GM18507 (cell line): ENCODE data around the gene CCDC191.
A peak's percentile ranks its signal among the peaks of the same experiment; 100 is the strongest.

Source experiments
- DNase-seq: peaks from one replicate; pipeline ENCODE4 v3.0.0; 2011; ENCODE audit warnings: low read depth; ENCODE audit not compliant: insufficient read length; ENCODE audit errors: extremely low spot score
- FAIRE-seq: peaks from 2 replicates; lab custom pipeline; 2011; peaks lifted over from hg19 to GRCh38; lab: Jason Lieb, UNC

The CCDC191 gene

DNA sequence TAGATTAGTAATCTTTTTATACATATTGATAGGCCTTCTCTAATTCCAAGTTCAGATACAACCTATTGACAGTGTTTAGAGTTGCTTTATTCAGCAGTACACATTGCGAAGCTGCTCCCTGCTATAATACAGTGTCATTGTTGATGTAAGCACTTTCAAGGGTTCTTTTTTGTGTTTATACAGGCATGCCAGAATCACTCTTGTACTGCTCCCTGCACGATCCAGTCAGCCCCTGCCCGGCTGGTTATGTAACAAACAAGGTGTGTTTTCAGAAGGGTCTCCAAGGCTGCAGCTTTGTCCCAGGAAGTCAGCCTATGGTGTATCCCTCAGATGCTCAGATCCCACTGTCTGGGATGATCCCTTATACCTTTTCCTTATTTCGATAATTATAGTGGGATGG lies 11.5 kb upstream of the CCDC191 start:
- DNase-seq (no peak), FAIRE-seq (no peak)

DNA sequence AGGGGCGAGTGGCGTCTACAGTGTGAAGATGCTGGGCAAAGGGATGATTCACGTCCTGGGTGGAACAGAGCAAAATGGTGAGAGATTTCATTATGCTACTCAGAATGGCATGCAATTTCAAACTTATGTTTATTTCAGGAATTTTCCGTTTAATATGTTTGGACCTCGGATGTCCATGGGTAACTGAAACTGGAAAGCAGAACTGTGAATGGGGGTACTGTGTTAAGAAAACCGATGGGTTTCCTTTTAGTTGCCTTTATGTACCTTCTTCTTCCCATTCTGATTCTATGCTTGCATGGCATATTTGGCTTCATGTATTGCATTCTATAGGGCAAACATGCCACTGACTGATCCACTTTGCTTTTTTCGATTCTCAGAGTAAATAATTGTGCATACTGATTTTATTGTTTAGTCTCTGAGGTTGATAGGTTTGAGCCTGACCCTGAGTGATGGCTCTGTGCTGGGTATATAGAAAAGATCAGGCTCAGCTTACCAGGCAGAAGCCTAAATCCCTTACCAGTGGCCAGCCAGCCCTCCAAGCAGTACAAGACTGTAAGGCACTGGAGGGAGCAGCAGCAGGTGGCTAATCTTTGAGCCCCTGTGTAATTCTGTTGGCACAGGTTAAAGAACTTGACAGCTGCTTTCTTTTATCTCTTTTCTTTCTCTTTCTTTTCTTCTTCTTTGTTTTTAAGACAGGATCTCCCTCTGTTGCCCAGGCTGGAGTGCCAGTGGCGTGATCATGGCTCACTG lies 4.8 kb upstream of the CCDC191 start:
- no peak for DNase-seq
- no peak for FAIRE-seq

DNA sequence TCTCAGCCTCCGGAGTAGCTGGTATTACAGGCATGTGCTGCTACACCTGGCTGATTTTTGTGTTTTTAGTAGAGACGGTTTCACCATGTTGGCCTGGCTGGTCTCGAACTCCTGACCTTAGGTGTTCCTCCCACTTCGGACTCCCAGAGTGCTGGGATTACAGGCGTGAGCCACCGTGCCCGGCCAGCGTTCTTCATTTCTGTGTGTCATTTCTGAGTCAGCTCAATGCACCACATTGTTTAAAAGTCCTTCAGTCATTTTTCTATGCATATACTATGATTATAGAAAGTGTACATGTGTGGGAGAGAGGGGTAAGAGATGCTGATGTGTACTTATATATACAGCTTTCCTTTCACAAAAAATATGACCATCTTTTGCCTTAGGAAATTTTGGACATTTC lies 2.3 kb upstream of the CCDC191 start:
- FAIRE-seq (no peak), DNase-seq (no peak)

DNA sequence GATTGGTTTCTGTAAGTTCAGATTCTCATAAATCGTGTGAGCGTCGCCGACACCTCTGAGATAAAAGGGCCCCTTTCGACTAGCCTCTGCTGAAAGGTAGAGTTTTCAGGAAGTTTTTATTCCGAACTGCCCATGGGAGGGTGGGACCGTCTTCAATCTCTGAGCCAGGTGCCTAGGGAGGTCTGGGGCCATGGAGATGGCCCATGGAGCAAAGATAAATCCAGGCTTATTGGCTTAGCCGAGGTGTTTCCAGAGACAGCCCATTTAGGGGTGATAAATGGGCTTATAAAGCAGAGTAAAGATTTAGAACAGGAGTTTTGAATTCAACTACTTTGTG lies 653 bp upstream of the CCDC191 start:
- no peak for FAIRE-seq

DNA sequence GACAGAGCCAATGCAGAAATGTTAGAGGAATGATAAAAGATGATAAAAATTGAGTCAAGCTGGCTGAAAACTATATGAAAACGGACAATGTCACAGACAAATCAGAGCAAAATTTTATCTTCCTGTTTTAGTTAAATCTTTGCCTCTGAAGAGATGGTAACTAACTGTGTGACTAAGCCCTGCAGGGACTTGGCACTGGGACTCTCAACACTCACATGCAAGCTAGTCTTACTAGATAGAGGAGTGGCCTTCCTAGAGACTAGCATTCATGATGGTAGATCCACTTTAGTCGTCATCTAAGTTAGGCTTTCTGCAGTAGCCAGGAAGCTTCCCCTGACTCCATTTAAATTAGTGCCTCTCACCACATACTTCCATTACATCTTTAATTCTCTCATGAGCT lies 4.1 kb downstream of the CCDC191 start:
- FAIRE-seq = no peak

More for the DNA sequence above, 653 bp upstream of the CCDC191 start:
- no peak for DNase-seq

DNA sequence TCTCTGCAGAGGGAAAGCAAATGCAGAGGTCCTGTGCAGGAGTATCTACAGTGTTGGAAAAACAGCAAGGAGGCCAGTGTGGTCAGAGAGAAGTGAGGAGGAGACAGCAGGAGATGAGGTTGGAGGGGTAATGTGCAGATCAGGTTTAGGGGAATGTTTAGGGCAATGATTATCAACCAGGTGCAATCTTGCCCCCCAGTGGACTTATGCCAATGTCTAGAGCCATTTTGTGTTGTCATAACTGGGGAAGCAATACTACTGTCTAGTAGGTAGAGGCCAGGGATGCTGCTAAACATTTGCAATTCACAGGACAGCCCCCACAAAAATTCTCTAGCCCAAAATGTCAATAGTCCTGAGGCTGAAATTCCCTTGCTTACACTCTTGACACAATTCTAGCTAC lies 13.1 kb downstream of the CCDC191 start:
- FAIRE-seq (no peak), DNase-seq (no peak)

More for the DNA sequence above, 4.1 kb downstream of the CCDC191 start:
- DNase-seq = no peak

DNA sequence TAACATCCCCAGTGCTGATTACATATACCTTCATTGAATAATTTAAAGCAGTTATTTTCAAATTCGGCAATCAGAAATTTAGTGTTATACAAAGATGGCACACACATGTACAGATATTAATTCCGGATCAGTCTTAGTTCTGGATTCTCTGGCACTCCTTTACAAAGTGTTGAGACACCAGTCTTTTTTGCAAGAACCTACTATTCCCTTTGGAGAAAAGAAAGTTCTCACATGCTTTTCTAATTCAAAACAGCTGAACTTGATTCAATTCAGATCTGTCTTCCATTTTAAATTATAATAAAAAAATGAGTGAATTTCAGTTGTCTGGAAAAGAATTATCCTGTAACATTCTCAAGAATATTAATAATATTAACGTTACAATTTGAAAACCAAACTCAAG lies 20.4 kb downstream of the CCDC191 start:
- DNase-seq = no peak
- no peak for FAIRE-seq

DNA sequence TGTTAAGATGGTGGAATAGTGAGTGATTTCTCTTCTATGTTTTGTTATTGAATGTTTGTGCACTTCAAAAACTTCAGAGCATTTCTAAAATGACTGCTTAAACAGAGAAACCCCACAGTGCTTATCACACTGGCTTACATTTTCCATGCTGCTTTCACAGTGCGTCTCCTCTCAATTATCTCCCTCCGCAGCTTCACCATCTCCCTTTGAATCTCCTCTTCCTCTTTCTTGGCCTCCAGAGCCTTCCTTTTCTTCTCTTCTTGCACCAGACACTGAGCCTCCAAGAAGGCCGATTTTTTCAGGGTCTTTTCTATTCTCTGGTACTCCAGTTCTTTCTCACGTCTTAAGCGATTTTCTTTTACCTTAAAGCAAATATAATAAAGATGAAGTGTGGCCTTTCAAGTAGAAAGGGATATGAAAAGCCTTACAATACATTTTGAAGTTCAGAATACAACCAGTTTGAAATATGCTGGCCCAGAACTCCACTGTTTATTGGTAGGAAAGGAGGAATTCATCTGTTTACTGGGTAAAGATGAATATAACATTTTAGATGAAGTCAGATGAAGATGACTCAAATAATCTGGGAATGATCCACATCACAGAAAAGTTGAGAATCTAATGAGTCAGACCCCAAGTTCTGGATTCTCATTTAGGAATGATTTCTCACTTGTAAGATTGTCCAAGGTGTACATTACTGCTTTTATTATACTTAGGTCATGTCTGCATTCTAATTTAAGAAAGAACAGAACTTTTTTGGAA lies 21.4 kb downstream of the CCDC191 start:
- DNase-seq = no peak
- no peak for FAIRE-seq

DNA sequence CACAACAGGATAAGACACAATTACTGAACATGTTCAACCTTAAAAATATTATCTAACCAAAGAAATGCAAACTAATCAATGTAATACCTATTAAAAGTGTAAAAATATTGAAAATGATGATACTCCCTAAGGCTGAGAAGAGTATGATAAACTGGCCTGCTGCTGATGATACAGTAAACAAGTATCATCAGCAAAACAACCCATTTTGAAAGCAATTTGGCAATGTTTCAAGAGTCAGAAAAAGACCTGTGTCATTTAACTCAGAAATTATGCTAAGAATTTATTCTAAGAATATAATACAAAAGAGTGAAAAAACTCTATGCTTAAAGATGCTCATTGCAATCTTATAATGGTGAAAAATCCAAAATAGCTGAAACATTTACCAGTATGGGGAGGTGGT lies 22.1 kb downstream of the CCDC191 start:
- DNase-seq (no peak), FAIRE-seq (no peak)

DNA sequence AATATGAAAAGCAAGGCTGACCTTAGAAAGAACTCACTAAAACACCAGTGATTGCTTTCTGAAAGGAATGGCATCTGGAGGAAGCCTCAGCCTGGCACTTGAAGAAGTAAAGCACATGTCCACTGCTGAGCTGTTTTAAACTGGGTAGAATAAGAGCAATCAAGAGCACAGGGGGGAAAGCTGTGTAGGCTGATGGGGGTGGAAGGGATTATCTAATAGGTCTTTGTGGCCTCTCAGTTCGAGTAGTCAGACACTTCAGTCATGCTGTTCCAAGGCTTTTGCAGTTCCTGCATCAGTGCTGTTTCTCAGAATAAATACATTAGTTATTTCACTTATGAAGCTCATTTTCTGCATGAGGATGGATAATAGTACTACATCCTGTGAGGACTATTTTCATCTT lies 22.6 kb downstream of the CCDC191 start:
- FAIRE-seq (no peak), DNase-seq (no peak)

DNA sequence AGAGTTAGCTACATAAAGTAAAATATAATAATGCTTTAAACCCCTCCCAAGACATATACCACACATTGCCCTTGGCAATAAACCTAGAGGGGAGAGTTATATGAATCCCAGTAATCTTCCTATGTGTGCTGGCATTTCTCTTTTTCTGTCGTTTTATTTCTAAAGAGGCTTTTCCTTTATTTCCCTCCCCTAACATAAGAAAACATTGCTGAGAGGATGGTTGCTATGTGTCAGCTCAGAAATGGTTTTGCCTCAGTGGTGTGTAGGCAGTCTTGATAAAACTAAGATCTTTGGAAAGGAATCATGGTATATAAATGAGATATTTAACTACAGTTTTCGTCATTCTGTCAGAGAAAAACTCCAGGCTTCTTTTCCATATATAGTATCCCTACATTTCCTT lies 30.0 kb downstream of the CCDC191 start:
- DNase-seq = no peak
- no peak for FAIRE-seq

DNA sequence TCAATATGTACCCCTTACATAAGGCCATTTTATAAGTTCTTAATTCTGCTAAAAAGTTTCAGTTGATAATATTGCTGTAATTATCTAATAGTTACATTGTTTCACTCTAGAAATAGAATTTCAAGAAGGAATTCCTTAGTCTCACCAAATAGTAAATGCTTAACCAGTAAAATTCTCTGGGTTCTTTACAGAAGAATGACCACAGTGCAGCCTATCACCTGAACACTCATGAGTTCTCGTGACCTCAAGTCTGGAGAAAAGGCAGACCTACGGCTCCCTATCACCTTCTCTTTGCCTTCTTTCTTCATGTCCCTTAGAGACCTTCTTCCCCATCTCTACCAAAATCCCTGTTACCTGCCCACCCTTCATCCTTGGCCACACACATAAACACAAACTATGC lies 30.9 kb downstream of the CCDC191 start:
- DNase-seq = no peak
- no peak for FAIRE-seq

DNA sequence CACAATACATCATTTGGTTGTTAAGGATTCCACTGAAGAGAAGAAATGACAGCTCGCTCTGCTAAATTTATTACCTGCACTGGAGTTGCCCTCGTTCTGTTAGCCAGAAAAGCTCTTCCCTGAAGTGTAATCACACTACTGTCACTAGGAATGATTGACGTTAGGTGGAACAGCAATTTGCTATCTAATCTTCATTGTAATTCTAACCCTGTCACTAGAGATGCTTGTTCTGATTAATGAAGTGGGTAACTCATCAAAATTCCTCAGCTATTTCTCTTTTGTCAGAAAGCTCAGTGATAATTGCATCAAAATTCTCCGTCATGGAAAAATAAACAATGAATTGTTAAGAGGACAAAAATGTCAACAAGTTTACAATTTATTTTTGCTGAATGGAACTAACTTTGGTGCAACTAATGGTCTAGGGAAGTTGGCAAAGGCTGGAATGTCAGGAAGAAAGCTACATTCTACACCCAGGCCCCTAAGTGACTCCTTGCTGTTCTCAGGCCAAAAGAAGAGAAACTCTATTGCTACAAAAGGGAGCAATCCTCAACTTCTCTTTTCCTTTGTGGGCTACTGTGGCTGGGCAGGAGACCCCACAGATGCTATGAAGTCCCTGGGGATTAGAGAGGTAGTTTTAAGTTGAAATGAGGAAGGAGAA lies 34.1 kb downstream of the CCDC191 start:
- FAIRE-seq = no peak
- DNase-seq = no peak

DNA sequence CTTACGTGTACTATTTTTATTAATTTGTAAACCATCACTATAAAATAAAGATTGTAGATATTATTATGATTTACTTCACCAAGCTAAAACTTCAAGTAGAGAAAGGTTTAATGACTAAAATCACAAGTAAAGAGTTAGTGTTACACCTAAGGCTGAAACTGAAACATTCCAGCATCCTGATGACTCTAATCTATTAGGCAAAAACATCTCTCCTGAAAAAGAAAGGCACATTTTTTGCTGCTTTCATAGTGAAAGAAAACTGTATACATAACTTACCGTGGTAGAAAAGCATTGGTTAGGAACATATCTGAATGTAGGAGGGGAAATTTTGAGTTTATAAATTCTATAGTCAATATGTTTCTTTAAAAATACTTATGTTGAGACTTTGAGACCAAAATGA lies 35.4 kb downstream of the CCDC191 start:
- DNase-seq = no peak
- no peak for FAIRE-seq

DNA sequence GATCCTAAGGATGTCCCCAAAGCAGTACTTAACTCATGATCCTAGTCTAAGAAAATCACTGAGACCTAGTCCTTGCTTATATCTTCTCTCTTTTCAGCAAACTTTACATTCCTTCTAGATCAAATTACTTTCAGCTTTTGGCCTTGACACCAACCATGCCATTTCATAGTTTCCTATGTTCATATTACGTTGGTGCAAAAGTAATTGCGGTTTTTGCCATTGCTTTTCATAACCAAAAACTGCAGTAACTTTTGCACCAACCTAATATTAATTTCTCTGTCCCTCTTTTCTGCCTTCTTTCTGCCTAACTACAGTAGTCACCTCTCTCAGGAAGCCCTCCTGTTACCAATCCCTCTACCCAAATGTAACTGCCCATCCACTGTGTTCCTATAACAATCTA lies 36.8 kb downstream of the CCDC191 start:
- no peak for FAIRE-seq

DNA sequence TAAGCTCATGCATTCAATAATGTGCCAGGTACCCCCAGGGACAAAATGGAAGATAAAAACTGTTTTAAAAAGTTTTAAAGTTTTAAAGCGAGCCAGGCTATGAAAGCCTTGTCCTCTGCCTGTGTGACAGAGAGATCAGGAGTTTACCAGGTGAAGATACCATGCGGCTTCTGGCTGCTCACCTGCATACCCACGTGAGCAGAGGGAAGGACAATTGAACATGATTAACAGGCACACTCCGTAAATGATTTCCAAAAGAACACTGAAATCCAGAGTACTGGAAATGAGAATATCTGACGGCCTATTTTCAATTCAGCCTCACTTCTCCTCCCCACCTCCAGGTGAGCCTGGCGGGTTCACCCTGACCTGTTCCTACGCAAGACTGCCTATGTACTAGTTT lies 42.1 kb downstream of the CCDC191 start:
- no peak for FAIRE-seq
- no peak for DNase-seq

More for the DNA sequence above, 36.8 kb downstream of the CCDC191 start:
- no peak for DNase-seq

DNA sequence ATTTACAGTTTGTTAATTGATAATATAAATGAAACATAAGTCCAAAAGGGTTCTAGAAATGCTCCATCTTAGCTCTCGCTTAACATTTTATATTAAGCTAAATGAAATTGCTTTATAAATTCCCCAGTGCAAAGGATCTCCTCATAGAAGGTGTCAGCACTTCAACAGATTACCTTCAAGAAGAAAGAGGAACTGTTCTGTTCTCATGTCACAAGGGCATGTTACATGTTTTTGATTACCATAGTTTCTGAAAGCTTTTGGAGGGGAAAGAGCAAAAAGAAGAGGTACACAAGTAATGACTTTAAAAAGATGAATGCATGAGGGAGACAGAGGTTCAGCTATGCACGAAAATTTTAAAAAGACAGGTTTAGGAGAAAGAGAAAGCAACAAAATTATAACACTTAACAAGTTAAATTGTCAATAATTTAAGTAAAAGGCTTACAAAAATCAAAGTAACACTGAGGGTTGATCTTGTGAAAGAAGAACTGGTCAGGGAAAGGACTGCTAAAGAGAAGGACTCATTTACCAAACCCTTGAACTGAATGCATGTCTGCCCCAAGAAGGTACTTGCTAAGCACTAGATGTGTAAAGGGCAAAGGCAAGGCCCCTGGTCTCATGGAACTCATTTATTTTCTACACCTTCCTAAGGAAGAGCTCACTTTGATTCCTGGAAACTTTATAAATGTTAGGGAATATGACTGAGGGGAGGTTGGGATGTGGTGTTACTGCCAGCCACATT lies 45.1 kb downstream of the CCDC191 start:
- peak; percentile 66 for FAIRE-seq
- no peak for DNase-seq

DNA sequence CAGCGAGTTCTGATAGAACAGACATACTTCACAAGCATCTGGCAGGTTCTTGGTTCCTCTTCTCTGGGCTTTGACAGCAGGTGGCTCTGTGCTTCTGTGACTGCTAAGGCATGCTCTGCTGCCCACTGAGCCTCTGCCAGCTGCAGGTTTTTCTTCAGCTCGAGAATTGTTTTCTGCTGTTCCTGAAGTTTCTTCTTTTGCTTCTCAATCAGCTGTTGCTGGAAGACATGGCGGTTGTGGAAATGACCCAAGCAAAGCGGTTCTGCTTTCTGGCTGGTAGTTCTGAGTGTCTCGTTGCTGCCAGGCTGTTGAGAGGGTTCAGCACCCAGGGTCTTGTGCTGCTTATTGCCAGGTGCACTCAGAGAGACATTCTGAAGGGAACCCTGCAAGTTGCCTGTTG lies 50.8 kb downstream of the CCDC191 start:
- FAIRE-seq (peak; percentile 69), DNase-seq (no peak)

DNA sequence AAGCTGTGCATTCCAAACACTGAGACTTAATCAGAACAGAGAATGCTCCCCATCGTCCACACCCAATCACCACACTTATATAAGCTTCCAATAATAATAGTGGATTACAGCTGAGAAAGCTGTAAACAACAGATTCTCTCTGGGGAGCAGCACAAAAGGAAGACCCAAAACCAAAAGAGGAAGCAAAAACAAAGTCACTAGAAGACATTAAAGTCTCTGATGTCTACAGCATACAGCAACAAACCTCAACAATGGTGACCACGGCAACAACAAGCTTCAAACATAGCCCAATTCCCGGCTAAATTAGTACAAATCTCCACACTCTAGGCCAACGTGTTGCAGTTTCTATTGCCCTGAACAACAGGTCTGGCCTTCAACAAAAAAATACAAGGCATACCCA lies 70.8 kb downstream of the CCDC191 start:
- DNase-seq (no peak), FAIRE-seq (peak; percentile 24)

DNA sequence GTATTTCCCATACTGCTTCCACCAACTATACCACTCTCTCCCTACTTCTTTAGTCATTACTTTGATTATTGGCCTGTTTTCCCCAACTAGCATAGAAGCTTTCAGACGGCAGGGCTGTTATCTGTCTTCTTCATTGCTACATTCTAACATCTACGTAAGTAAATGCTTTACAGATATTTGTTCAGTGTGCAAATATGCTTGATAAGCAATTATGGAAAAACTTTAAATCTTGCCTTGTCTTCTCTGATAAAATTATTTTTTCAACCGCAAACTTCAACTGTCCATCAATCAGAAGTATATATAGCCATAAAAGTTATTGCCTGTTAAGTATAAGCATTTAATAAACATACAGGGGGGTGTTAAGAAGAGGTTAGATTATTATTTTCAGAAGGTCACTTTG lies 72.8 kb downstream of the CCDC191 start:
- FAIRE-seq (no peak), DNase-seq (no peak)
